Measurements from ENCODE around the gene UCN.
"Not testable (repeated sequence)": the region's sequence is repeated elsewhere in the genome, so short reads cannot be mapped to it uniquely, and the experiment has no call there.

UCN gene

GRCh38 chr2:27308359-27308881, at the start of gene UCN:
TSS of gene UCN (minus strand) at chr2:27308445. CDS start at chr2:27307895, 550 bp downstream.
- in situ Hi-C loops (cut with MboI; ENCODE audit: low sequenced_read_pairs), result no loop called here

GRCh38 chr2:27356382-27357181, 48.3 kb upstream of the UCN start, which contains the start of gene GTF3C2:
TSS of gene GTF3C2 (minus strand) at chr2:27356764. CDS start at chr2:27343554, 13,210 bp downstream.
- in situ Hi-C loops (cut with MboI; ENCODE audit: low sequenced_read_pairs), result no loop called here

- in situ Hi-C loops (cut with MboI; ENCODE audit: low sequenced_read_pairs), result no loop called here
Observed at GRCh38 chr2:27356056-27356381, 47.8 kb upstream of the UCN start.

- in situ Hi-C loops (cut with MboI; ENCODE audit: low sequenced_read_pairs), result no loop called here
Observed at GRCh38 chr2:27354597-27354927, 46.3 kb upstream of the UCN start.

GRCh38 chr2:27353762-27354596, 45.7 kb upstream of the UCN start:
- in situ Hi-C loops (cut with MboI; ENCODE audit: low sequenced_read_pairs), result no loop called here

- in situ Hi-C loops (cut with MboI; ENCODE audit: low sequenced_read_pairs), result not testable (repeated sequence)
Observed at GRCh38 chr2:27353386-27353761, 45.1 kb upstream of the UCN start.

GRCh38 chr2:27351802-27352598, 43.8 kb upstream of the UCN start:
- in situ Hi-C loops (cut with MboI; ENCODE audit: low sequenced_read_pairs), result no loop called here

- in situ Hi-C loops (cut with MboI; ENCODE audit: low sequenced_read_pairs), result no loop called here
Observed at GRCh38 chr2:27350106-27350693, 42.0 kb upstream of the UCN start.

- in situ Hi-C loops (cut with MboI; ENCODE audit: low sequenced_read_pairs), result no loop called here
Observed at GRCh38 chr2:27347641-27348040, 39.4 kb upstream of the UCN start.

GRCh38 chr2:27336173-27336572, 27.9 kb upstream of the UCN start:
- in situ Hi-C loops (cut with MboI; ENCODE audit: low sequenced_read_pairs), result no loop called here

GRCh38 chr2:27335311-27335710, 27.1 kb upstream of the UCN start:
- in situ Hi-C loops (cut with MboI; ENCODE audit: low sequenced_read_pairs), result no loop called here

- in situ Hi-C loops (cut with MboI; ENCODE audit: low sequenced_read_pairs), result no loop called here
Observed at GRCh38 chr2:27324720-27325119, 16.5 kb upstream of the UCN start.

GRCh38 chr2:27323596-27324285, 15.5 kb upstream of the UCN start:
- in situ Hi-C loops (cut with MboI; ENCODE audit: low sequenced_read_pairs), result no loop called here

GRCh38 chr2:27322766-27323595, 14.7 kb upstream of the UCN start, which contains the start of gene MPV17:
TSS of gene MPV17 (minus strand) at chr2:27323097. CDS start at chr2:27322517, 580 bp downstream.
- in situ Hi-C loops (cut with MboI; ENCODE audit: low sequenced_read_pairs), result no loop called here

GRCh38 chr2:27322301-27322765, 14.1 kb upstream of the UCN start:
- in situ Hi-C loops (cut with MboI; ENCODE audit: low sequenced_read_pairs), result no loop called here

- in situ Hi-C loops (cut with MboI; ENCODE audit: low sequenced_read_pairs), result no loop called here
Observed at GRCh38 chr2:27320958-27321543, 12.8 kb upstream of the UCN start.

GRCh38 chr2:27319839-27320238, 11.6 kb upstream of the UCN start:
- in situ Hi-C loops (cut with MboI; ENCODE audit: low sequenced_read_pairs), result not testable (repeated sequence)

GRCh38 chr2:27316655-27317412, 8.6 kb upstream of the UCN start:
- in situ Hi-C loops (cut with MboI; ENCODE audit: low sequenced_read_pairs), result no loop called here

Data from HL-60/S4 (cell line).